Esophagus (tissue), 2 donors: Measurements from ENCODE around the gene SEC24B. TPM values are rescaled to one million over a fixed set of nuclear protein-coding genes. Genes with fewer than 3 reads are reported as not detected.
"Not testable (repeated sequence)": the region's sequence is repeated elsewhere in the genome, so short reads cannot be mapped to it uniquely, and the experiment has no call there.

ENCODE experiments used
- H3K27ac ChIP-seq, 2 donors: one replicate each; pipeline ENCODE4 v1.5.1; 2013; ENCODE audit warnings: low read depth in 2 of 2, mild to moderate bottlenecking in 2 of 2, inconsistent platforms in 1 of 2, low read length in 1 of 2, moderate library complexity in 1 of 2
- H3K27me3 ChIP-seq, 2 donors: one replicate each; pipeline ENCODE4 v1.6.1; 2013; ENCODE audit warnings: low read length in 2 of 2, control low read depth in 1 of 2, mild to moderate bottlenecking in 1 of 2; ENCODE audit not compliant: insufficient read depth in 2 of 2, control insufficient read depth in 1 of 2
- H3K36me3 ChIP-seq, 2 donors: one replicate each; pipeline ENCODE4 v1.6.1; 2013; ENCODE audit warnings: low read length in 1 of 2; ENCODE audit not compliant: control insufficient read depth in 2 of 2, insufficient read depth in 2 of 2
- H3K4me1 ChIP-seq, 2 donors: one replicate each; pipeline ENCODE4 v1.6.1; 2013; ENCODE audit warnings: low read length in 1 of 2; ENCODE audit not compliant: control insufficient read depth in 2 of 2, insufficient read depth in 2 of 2
- H3K4me3 ChIP-seq, 2 donors: one replicate each; pipeline ENCODE4 v1.5.1; 2013; ENCODE audit warnings: low read length in 2 of 2, mild to moderate bottlenecking in 2 of 2, low read depth in 1 of 2, moderate library complexity in 1 of 2
- H3K9me3 ChIP-seq, 2 donors: one replicate each; pipeline ENCODE4 v1.6.1; 2013; ENCODE audit warnings: mild to moderate bottlenecking in 2 of 2, low read depth in 1 of 2, low read length in 1 of 2, moderate library complexity in 1 of 2; ENCODE audit not compliant: control insufficient read depth in 2 of 2, insufficient read depth in 1 of 2
- WGBS, 2 donors: extraction: QIAGEN DNeasy Blood & Tissue Kit; methylation state at CpG; one replicate each; pipeline ENCODE4 v1.1.7; 2013; 5-methylcytosine and 5-hydroxymethylcytosine counted together
- polyA plus RNA-seq, 2 donors: library from polyadenylated mRNA; stranded (reverse); fragments of 200-250 nt; gene quantifications; one replicate each; pipeline ENCODE4 v1.2.3, GENCODE V29; 2013
- donor health status: healthy with polysubstance abuse.
- donor health status: Bipolar disorder and iron deficiency.

Gene SEC24B
- polyA plus RNA-seq, 2 donors: 7.4 to 10.0 TPM

DNA sequence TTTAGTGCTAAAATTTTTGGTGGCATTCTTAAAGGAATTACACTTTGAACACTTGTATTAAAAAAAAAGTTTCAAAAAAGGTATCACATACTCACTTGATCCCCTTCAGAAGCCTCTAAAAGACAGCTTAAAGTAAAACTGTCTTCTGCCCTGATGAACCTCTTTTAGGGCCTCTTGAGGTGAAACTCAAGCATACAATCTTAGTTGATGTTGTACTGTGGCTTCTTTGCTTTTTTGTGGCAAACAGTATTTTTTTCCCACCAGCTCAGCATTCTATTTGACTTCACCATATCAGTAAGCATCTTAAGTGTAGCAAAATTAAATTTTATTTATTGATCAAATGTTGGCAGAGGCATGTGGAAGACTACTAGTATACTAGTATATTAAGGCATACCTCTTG is 13.7 kb downstream of the SEC24B start:
- peaks cover 0 to 3% of the 10 kb centered on the region in 2 donors for H3K36me3 ChIP-seq

DNA sequence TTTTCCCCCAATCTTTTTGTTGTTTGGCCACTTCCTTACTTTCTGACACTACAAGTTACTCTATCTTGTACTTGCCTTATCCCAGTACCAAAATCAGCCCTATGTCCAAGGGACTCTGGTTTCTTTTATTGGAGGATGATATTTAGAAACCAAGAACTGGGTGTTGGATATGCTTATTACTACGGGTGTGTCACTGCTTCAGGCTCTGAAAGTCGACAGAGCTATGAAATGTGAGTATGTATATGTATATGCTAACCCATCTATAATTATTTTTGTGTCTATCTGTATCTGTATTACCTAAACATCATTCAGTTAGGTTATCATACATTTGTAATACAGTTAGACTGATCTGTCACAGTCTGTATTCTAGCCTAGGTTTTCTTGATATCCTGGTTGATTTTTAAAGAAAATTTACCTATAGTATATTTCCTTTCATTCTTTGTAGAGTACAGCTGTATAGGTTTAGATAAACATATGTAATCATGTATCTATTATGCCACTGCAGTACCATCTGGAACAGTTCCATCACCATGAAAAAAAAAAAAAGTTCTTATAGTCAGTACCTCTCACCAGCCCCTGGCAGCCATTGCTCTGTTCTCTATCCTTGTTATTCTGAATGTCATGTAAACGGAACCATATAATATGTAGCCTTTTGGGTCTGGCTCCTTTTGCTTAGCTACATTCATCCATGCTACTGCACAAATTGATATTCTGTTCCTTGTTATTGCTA is 18.1 kb downstream of the SEC24B start:
- WGBS, 2 donors: 80 to 81% methylated on average over 3 of the region's 3 CpGs

More for the DNA sequence above, 13.7 kb downstream of the SEC24B start:
- no peaks in the 10 kb centered on the region for H3K27me3 ChIP-seq
- no peak overlapping the region for H3K27ac ChIP-seq
- no peak overlapping the region for H3K4me3 ChIP-seq
- no peaks in the 10 kb centered on the region for H3K9me3 ChIP-seq
- H3K4me1 ChIP-seq: no peaks in the 10 kb centered on the region

DNA sequence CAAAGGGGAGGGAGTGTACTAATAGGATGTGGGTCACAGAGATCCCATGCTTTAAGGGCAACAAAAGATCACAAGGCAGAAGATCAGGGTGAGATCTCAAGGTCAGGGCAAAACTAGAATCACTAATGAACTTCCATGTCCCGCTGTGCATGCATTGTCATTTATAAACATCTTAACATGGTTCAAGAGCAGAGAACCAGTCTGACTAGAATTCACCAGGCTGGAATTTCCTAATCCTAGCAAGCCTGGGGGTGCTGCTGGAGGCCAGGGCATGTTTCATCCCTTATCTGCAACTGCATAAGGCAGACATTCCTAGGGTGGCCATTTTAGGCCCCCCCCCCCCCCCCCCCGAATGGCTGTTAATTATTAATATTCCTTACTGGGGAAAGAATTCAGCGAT is 19.5 kb downstream of the SEC24B start:
- not testable (repeated sequence) for H3K36me3 ChIP-seq, H3K27ac ChIP-seq, H3K9me3 ChIP-seq, H3K4me1 ChIP-seq, H3K27me3 ChIP-seq, H3K4me3 ChIP-seq
- WGBS, 2 donors: 84 to 93% methylated on average over 3 of the region's 3 CpGs

More for the DNA sequence above, 18.1 kb downstream of the SEC24B start:
- no peaks in the 10 kb centered on the region for H3K36me3 ChIP-seq
- no peaks in the 10 kb centered on the region for H3K9me3 ChIP-seq
- no peaks in the 10 kb centered on the region for H3K27me3 ChIP-seq
- H3K27ac ChIP-seq: no peak overlapping the region
- H3K4me1 ChIP-seq: no peaks in the 10 kb centered on the region
- no peak overlapping the region for H3K4me3 ChIP-seq

- Histone ChIP-seq H3K36me3 (peaks cover 8 to 12% of the 10 kb centered on the region in 2 donors), H3K4me1 (peaks cover 2 to 3% of the 10 kb centered on the region in 2 donors), H3K27ac (no peak overlapping the region), H3K4me3 (no peak overlapping the region), H3K27me3 (no peaks in the 10 kb centered on the region), H3K9me3 (no peaks in the 10 kb centered on the region)
- WGBS, 2 donors: 52 to 63% methylated on average over 3 of the region's 3 CpGs
Observed at GRCh38 chr4:109462297-109462696, 28.7 kb downstream of the SEC24B start.

DNA sequence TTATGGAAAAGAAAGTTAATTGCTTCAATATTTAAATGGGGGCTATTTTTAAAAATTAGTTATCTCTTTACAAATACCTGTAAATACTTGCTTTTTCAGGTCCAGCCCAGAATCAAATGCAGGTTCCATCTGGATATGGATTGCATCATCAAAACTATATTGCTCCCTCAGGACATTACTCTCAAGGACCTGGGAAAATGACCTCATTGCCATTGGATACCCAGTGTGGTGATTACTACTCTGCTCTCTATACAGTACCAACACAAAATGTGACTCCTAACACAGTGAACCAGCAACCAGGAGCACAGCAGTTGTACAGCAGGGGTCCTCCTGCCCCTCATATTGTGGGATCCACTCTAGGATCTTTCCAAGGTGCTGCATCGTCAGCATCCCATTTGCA is 29.2 kb downstream of the SEC24B start:
- H3K9me3 ChIP-seq: no peaks in the 10 kb centered on the region
- H3K4me1 ChIP-seq: peaks cover 2 to 3% of the 10 kb centered on the region in 2 donors
- 98 to 100% methylated on average over 1 of the region's 1 CpG for WGBS, 2 donors
- no peak overlapping the region for H3K27ac ChIP-seq
- no peaks in the 10 kb centered on the region for H3K27me3 ChIP-seq
- peaks cover 8 to 12% of the 10 kb centered on the region in 2 donors for H3K36me3 ChIP-seq
- no peak overlapping the region for H3K4me3 ChIP-seq

- Histone ChIP-seq H3K27me3 (no peaks in the 10 kb centered on the region), H3K27ac (no peak overlapping the region), H3K36me3 (peaks cover 8 to 12% of the 10 kb centered on the region in 2 donors), H3K4me3 (no peak overlapping the region), H3K4me1 (peaks cover 2 to 3% of the 10 kb centered on the region in 2 donors), H3K9me3 (no peaks in the 10 kb centered on the region)
- WGBS, 2 donors: 55 to 61% methylated on average over 2 of the region's 2 CpGs
Observed at GRCh38 chr4:109465069-109465468, 31.5 kb downstream of the SEC24B start.

DNA sequence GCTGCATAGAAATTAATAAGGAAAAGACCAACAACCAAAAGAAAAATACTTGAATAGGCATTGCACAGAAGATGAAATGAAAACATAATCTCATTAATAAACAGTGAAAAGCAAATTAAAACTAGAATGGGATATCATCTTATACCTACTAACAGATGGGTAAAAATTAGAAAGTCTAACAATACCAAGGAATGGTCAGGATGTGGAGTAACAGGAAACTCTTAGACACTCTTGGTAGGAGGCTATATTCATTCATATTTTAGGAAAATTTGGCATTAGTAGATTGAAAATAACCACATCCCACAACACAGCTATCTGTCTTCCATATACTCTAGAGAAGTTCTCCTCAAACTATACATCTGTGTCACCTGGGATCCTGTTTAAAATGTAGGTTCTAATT is 36.3 kb downstream of the SEC24B start:
- Histone ChIP-seq H3K4me1 (peaks cover 0 to 3% of the 10 kb centered on the region in 2 donors), H3K27me3 (no peaks in the 10 kb centered on the region), H3K36me3 (peaks cover 0 to 2% of the 10 kb centered on the region in 2 donors), H3K4me3 (no peak overlapping the region), H3K27ac (no peak overlapping the region), H3K9me3 (no peaks in the 10 kb centered on the region)

GRCh38 chr4:109472343-109472761 is 38.7 kb downstream of the SEC24B start:
- Histone ChIP-seq H3K36me3 (peaks cover 0 to 2% of the 10 kb centered on the region in 2 donors), H3K27ac (no peak overlapping the region), H3K27me3 (no peaks in the 10 kb centered on the region), H3K4me3 (no peak overlapping the region), H3K9me3 (no peaks in the 10 kb centered on the region), H3K4me1 (peaks cover 0 to 3% of the 10 kb centered on the region in 2 donors)
- 46 to 54% methylated on average over 3 of the region's 3 CpGs for WGBS, 2 donors

GRCh38 chr4:109473824-109474223 is 40.2 kb downstream of the SEC24B start:
- 50 to 52% methylated on average over 1 of the region's 1 CpG for WGBS, 2 donors
- peaks cover 0 to 3% of the 10 kb centered on the region in 2 donors for H3K4me1 ChIP-seq
- no peak overlapping the region for H3K4me3 ChIP-seq
- no peaks in the 10 kb centered on the region for H3K9me3 ChIP-seq
- H3K27ac ChIP-seq: no peak overlapping the region
- H3K27me3 ChIP-seq: no peaks in the 10 kb centered on the region
- peaks cover 0 to 2% of the 10 kb centered on the region in 2 donors for H3K36me3 ChIP-seq

DNA sequence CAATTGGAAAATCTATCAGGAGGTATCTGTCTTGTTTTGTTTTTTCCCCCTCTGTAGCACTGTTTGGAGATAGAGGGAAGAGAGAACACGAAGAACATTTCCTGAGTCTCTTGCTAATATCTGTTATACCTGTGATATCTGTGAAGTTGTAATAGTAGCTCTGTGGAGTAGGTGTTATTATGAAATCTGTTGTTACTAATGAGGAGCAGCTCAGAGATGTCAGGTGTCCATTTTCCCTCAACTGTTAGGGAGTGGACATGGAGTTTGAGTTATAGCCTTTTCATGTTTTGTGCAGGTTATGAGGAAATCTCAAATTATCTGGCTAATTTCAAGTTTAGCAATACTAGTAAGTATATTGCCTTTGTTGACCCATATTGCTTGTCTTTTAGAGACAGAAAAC is 52.4 kb downstream of the SEC24B start:
- H3K27ac ChIP-seq: no peak overlapping the region
- no peaks in the 10 kb centered on the region for H3K36me3 ChIP-seq
- H3K4me1 ChIP-seq: no peaks in the 10 kb centered on the region
- 84 to 88% methylated on average over 1 of the region's 1 CpG for WGBS, 2 donors
- H3K27me3 ChIP-seq: no peaks in the 10 kb centered on the region
- no peak overlapping the region for H3K4me3 ChIP-seq
- no peaks in the 10 kb centered on the region for H3K9me3 ChIP-seq
